HCT116 (cell line): ENCODE results near the gene UBAC2. TPM values are rescaled to one million over a fixed set of nuclear protein-coding genes. Genes with fewer than 3 reads are reported as not detected.

Experiments
- ATAC-seq: fragments of 200-7000 bp; cut with Tn5 transposase; 2 replicates; pipeline ENCODE4 v1.9.1; 2020; ENCODE audit warnings: mild to moderate bottlenecking, moderate library complexity
- BruUV-seq: library from RNA; stranded (reverse); fragments of 400-500 nt; replicated peaks from 2 replicates; lab custom pipeline; 2021; lab: Mats Ljungman, UMichigan
- CTCF ChIA-PET: fragments of 300-600 bp; sonication (Branson Sonifier 250); formaldehyde crosslinking; loops from one replicate; lab custom pipeline; 2021; ENCODE audit warnings: antibody characterized with exemption; lab: Charles Lee
- POLR2A ChIA-PET: fragments of 300-600, 350-600 bp; sonication (Branson Sonifier 250); formaldehyde crosslinking; loops from one replicate; lab custom pipeline; 2021; ENCODE audit warnings: antibody characterized with exemption; lab: Charles Lee
- RAD21 ChIA-PET, 2 experiments: fragments of 300-600 bp; sonication (Branson Sonifier 250); formaldehyde crosslinking; loops; one replicate each; lab custom pipeline; 2023; ENCODE audit warnings: low total read pairs in 2 of 2; ENCODE audit not compliant: uncharacterized antibody in 2 of 2, unreplicated experiment in 2 of 2, low non-redundant PET in 1 of 2; lab: Charles Lee
- DNase-seq: peaks from one replicate; pipeline ENCODE4 v3.0.0-alpha.2; 2010; ENCODE audit warnings: low read depth, low spot score
- H2AFZ ChIP-seq: fragments of 200-600 bp; shearing (Covaris generic), sonication (generic); 2 replicates; pipeline ENCODE4 v1.6.1; 2017; ENCODE audit warnings: low read depth, mixed run types, mixed read lengths, antibody characterized with exemption, low read length; ENCODE audit not compliant: poor library complexity, severe bottlenecking
- H3K27ac ChIP-seq: 2 replicates; pipeline ENCODE4 v1.5.1; 2012; ENCODE audit warnings: low read depth, low read length
- H3K27me3 ChIP-seq: fragments of 200-600 bp; sonication (generic); 2 replicates; pipeline ENCODE4 v1.6.1; 2016; ENCODE audit warnings: mixed run types, low read length, mixed read lengths; ENCODE audit not compliant: insufficient read depth
- H3K36me3 ChIP-seq, 2 experiments: fragments of 200-500 bp in 1 of 2; fragments of 200-600 bp in 1 of 2; sonication (Bioruptor generic) in 1 of 2; sonication (generic) in 1 of 2; 2 replicates each; pipeline versions ENCODE4 v1.5.1 to v1.6.1; 2014 to 2016; ENCODE audit warnings: low read length in 2 of 2, inconsistent platforms in 1 of 2, mixed read lengths in 1 of 2, mixed run types in 1 of 2; ENCODE audit not compliant: insufficient read depth in 2 of 2, control insufficient read depth in 1 of 2
- H3K4me1 ChIP-seq, 2 experiments: fragments of 200-600 bp in 1 of 2; sonication (generic) in 1 of 2; 2 replicates each; pipeline versions ENCODE4 v1.5.1 to v1.6.1; 2012 to 2017; ENCODE audit warnings: low read length in 2 of 2, inconsistent platforms in 1 of 2, mild to moderate bottlenecking in 1 of 2, mixed read lengths in 1 of 2, mixed run types in 1 of 2, moderate library complexity in 1 of 2; ENCODE audit not compliant: insufficient read depth in 2 of 2, control insufficient read depth in 1 of 2
- H3K4me2 ChIP-seq: fragments of 200-600 bp; sonication (generic); 2 replicates; pipeline ENCODE4 v1.6.1; 2017; ENCODE audit warnings: mixed run types, low read length, mixed read lengths
- H3K4me3 ChIP-seq, 2 experiments: fragments of 200-600 bp in 1 of 2; sonication (generic) in 1 of 2; replicated peaks in 1 of 2; 2 replicates each; pipeline ENCODE4 v1.5.1; 2011 to 2016; ENCODE audit warnings: low read length in 2 of 2, control low read depth in 1 of 2, low read depth in 1 of 2, mild to moderate bottlenecking in 1 of 2, mixed read lengths in 1 of 2, mixed run types in 1 of 2
- H3K79me2 ChIP-seq: fragments of 200-600 bp; sonication (generic); 2 replicates; pipeline ENCODE4 v1.6.1; 2017; ENCODE audit warnings: mild to moderate bottlenecking, mixed run types, low read length, moderate library complexity, mixed read lengths; ENCODE audit not compliant: insufficient read depth
- H3K9ac ChIP-seq: fragments of 200-600 bp; sonication (generic); 2 replicates; pipeline ENCODE4 v1.6.1; 2016; ENCODE audit warnings: low read length, mixed read lengths
- H3K9me2 ChIP-seq: fragments of 200-600 bp; sonication (generic), shearing (Covaris generic); 2 replicates; pipeline ENCODE4 v1.6.1; 2017; ENCODE audit warnings: mixed run types, mild to moderate bottlenecking, moderate library complexity; ENCODE audit not compliant: insufficient read depth
- H3K9me3 ChIP-seq, 2 experiments: fragments of 200-500 bp in 1 of 2; fragments of 200-600 bp in 1 of 2; sonication (Bioruptor generic) in 1 of 2; sonication (generic) in 1 of 2; 2 replicates each; pipeline ENCODE4 v1.6.1; 2014 to 2017; ENCODE audit warnings: low read length in 2 of 2, mixed read lengths in 2 of 2, inconsistent platforms in 1 of 2, low read depth in 1 of 2, mild to moderate bottlenecking in 1 of 2, mixed run types in 1 of 2, moderate library complexity in 1 of 2; ENCODE audit not compliant: control insufficient read depth in 1 of 2, insufficient read depth in 1 of 2
- H4K20me1 ChIP-seq: fragments of 200-600 bp; sonication (generic), shearing (Covaris generic); 2 replicates; pipeline ENCODE4 v1.6.1; 2017; ENCODE audit warnings: mixed run types, mild to moderate bottlenecking, moderate library complexity; ENCODE audit not compliant: insufficient read depth
- CEBPB ChIP-seq: IDR thresholded peaks from 2 replicates; pipeline ENCODE4 v1.6.1; 2012; ENCODE audit warnings: low read depth
- EGR1 ChIP-seq: IDR thresholded peaks from 2 replicates; pipeline ENCODE4 v1.6.1; 2012; ENCODE audit warnings: low read depth
- EZH2phosphoT487 ChIP-seq: fragments of 200-600 bp; IDR thresholded peaks from 2 replicates; pipeline ENCODE4 v1.6.1; 2018; ENCODE audit warnings: antibody characterized with exemption, borderline replicate concordance
- RAD21 ChIP-seq: IDR thresholded peaks from 2 replicates; pipeline ENCODE4 v1.6.1; 2012; ENCODE audit warnings: low read depth, mild to moderate bottlenecking
- REST ChIP-seq: IDR thresholded peaks from 2 replicates; pipeline ENCODE4 v1.6.1; 2012; ENCODE audit warnings: low read depth
- SIN3A ChIP-seq: IDR thresholded peaks from 2 replicates; pipeline ENCODE4 v1.6.1; 2012; ENCODE audit warnings: low read depth
- SP1 ChIP-seq: IDR thresholded peaks from 2 replicates; pipeline ENCODE4 v1.6.1; 2012; ENCODE audit warnings: low read depth
- SRF ChIP-seq: IDR thresholded peaks from 2 replicates; pipeline ENCODE4 v1.6.1; 2012; ENCODE audit warnings: low read depth
- TCF7L2 ChIP-seq: IDR thresholded peaks from 2 replicates; pipeline ENCODE4 v1.7.0; 2011; ENCODE audit warnings: borderline replicate concordance, inconsistent platforms; ENCODE audit not compliant: insufficient read depth, insufficient read length; ENCODE audit errors: extremely low read depth
- YY1 ChIP-seq: IDR thresholded peaks from 2 replicates; pipeline ENCODE4 v1.6.1; 2011; ENCODE audit warnings: low read length, low read depth, moderate library complexity, mild to moderate bottlenecking; ENCODE audit not compliant: insufficient replicate concordance; ENCODE audit errors: extremely low read depth
- intact Hi-C: fragments of 100-400 bp; cut with micrococcal nuclease; formaldehyde crosslinking; loops from 2 replicates; pipeline ENCODE4 v1.10.0; 2022
- total RNA-seq: library from RNA; stranded (reverse); gene quantifications from one replicate; pipeline ENCODE4 v1.2.1, GENCODE V29; 2021; ENCODE audit not compliant: unreplicated experiment

Gene UBAC2
- total RNA-seq, 1 experiment from 2014 or later, result 67.4 TPM

GRCh38 chr13:99273128-99273527, 72.5 kb downstream of the UBAC2 start:
- intact Hi-C loops, result no loop called here
- 0 out of 4 replicates have a peak, but pooled peaks cover 0 to 4% of the 10 kb centered on the region in 2 experiments for H3K36me3 ChIP-seq
- H3K4me1 ChIP-seq, result peaks cover 0 to 4% of the 10 kb centered on the region in 2 experiments; a peak in 1 of 4 replicates
- H3K27ac ChIP-seq, result no peak overlapping the region
- H3K4me2 ChIP-seq, result no peak overlapping the region
- peaks cover 31% of the 10 kb centered on the region; the same call in 1 of the 2 replicates for H3K79me2 ChIP-seq
- H3K9me2 ChIP-seq, result no peaks in the 10 kb centered on the region
- no peak overlapping the region for H3K9ac ChIP-seq
- CTCF ChIA-PET, result interaction anchor here (6.7 kb wide), 1 partner anchor 164 kb away, joined by 90 read pairs; no protein-coding TSS in a partner anchor
- RAD21 ChIA-PET, result no interaction called here
- no peaks in the 10 kb centered on the region for H3K27me3 ChIP-seq
- H4K20me1 ChIP-seq, result no peaks in the 10 kb centered on the region
- ATAC-seq (no peak), DNase-seq (no peak)
- no peak overlapping the region for H2AFZ ChIP-seq
- no peaks in the 10 kb centered on the region for H3K9me3 ChIP-seq
- no peak overlapping the region for H3K4me3 ChIP-seq
- BruUV-seq, result no TSS peak
- no peak for TF ChIP-seq EGR1
- no peak for TF ChIP-seq CEBPB
- TF ChIP-seq SIN3A, result no peak
- TF ChIP-seq REST, result no peak
- TF ChIP-seq YY1, result no peak
- TF ChIP-seq TCF7L2, result no peak
- no peak for TF ChIP-seq SP1
- TF ChIP-seq SRF, result no peak
- no peak for TF ChIP-seq RAD21
- TF ChIP-seq EZH2phosphoT487, result no peak
- POLR2A ChIA-PET, result no interaction called here
